SU-DHL-6 (cell line): ENCODE results near the gene MBD5.

Experiments
- H2AFZ ChIP-seq: fragments of 200-600 bp; sonication (generic); 2 replicates; pipeline ENCODE4 v1.6.1; 2014; ENCODE audit warnings: low read depth, mild to moderate bottlenecking, moderate library complexity, mixed read lengths, antibody characterized with exemption, low read length; ENCODE audit not compliant: severe bottlenecking
- H3F3A ChIP-seq: fragments of 200-600 bp; shearing (Covaris generic); 2 replicates; pipeline ENCODE4 v1.6.0; 2016; ENCODE audit warnings: antibody characterized with exemption, mild to moderate bottlenecking; ENCODE audit not compliant: insufficient read depth
- H3K27ac ChIP-seq: fragments of 200-600 bp; sonication (generic); 2 replicates; pipeline ENCODE4 v1.5.1; 2016; ENCODE audit warnings: low read depth, mild to moderate bottlenecking, low read length, moderate library complexity, mixed read lengths
- H3K27me3 ChIP-seq: fragments of 200-600 bp; sonication (generic), shearing (Covaris generic); 2 replicates; pipeline ENCODE4 v1.6.0; 2014; ENCODE audit warnings: mild to moderate bottlenecking, low read length
- H3K36me3 ChIP-seq: fragments of 200-600 bp; sonication (generic); 2 replicates; pipeline ENCODE4 v1.6.1; 2014; ENCODE audit warnings: mild to moderate bottlenecking, low read length, mixed read lengths
- H3K4me2 ChIP-seq: fragments of 300-600, 200-600 bp; shearing (Covaris generic), sonication (generic); 2 replicates; pipeline ENCODE4 v1.6.0; 2014; ENCODE audit warnings: low read length, low read depth, mild to moderate bottlenecking; ENCODE audit not compliant: poor library complexity, severe bottlenecking
- H3K4me3 ChIP-seq: fragments of 200-600 bp; sonication (generic); 2 replicates; pipeline ENCODE4 v1.5.1; 2014; ENCODE audit warnings: antibody characterized with exemption, low read length, mild to moderate bottlenecking, mixed read lengths; ENCODE audit not compliant: insufficient read depth, poor library complexity, severe bottlenecking
- H3K79me2 ChIP-seq: fragments of 200-600 bp; sonication (generic); 2 replicates; pipeline ENCODE4 v1.6.1; 2014; ENCODE audit warnings: mild to moderate bottlenecking, low read length, moderate library complexity; ENCODE audit not compliant: insufficient read depth
- H3K9ac ChIP-seq: fragments of 200-600 bp; sonication (generic); 2 replicates; pipeline ENCODE4 v1.7.0; 2014; ENCODE audit warnings: mild to moderate bottlenecking, low read length
- H3K9me2 ChIP-seq: fragments of 200-600 bp; sonication (generic); replicated peaks from 2 replicates; pipeline ENCODE4 v1.6.1; 2014; ENCODE audit warnings: low read length; ENCODE audit not compliant: insufficient read depth
- H3K9me3 ChIP-seq: fragments of 200-600 bp; sonication (generic); 2 replicates; pipeline ENCODE4 v1.6.1; 2014; ENCODE audit warnings: low read length, mixed read lengths; ENCODE audit not compliant: insufficient read depth
- H4K20me1 ChIP-seq: fragments of 200-600 bp; sonication (generic); 2 replicates; pipeline ENCODE4 v1.6.1; 2014; ENCODE audit warnings: low read depth, mild to moderate bottlenecking, antibody characterized with exemption, low read length, moderate library complexity, mixed read lengths
- CTCF ChIP-seq: fragments of 200-600 bp; sonication (generic); IDR thresholded peaks from one replicate; pipeline ENCODE4 v1.5.1; 2017; ENCODE audit warnings: antibody characterized with exemption, mild to moderate bottlenecking, low read length, moderate library complexity; ENCODE audit not compliant: insufficient read depth, poor library complexity, severe bottlenecking
- EZH2phosphoT487 ChIP-seq: fragments of 200-600 bp; sonication (generic), shearing (Covaris generic); conservative IDR thresholded peaks from 2 replicates; pipeline ENCODE4 v1.6.1; 2018; ENCODE audit warnings: mild to moderate bottlenecking, antibody characterized with exemption, low read length, moderate library complexity, mixed read lengths

MBD5 gene

GRCh38 chr2:148507970-148508369, 487.1 kb downstream of the MBD5 start:
- H3K4me2 ChIP-seq, result no peak overlapping the region
- H3K27me3 ChIP-seq, result no peaks in the 10 kb centered on the region
- no peaks in the 10 kb centered on the region for H4K20me1 ChIP-seq
- no peaks in the 10 kb centered on the region for H3F3A ChIP-seq
- H3K4me3 ChIP-seq, result no peak overlapping the region
- TF ChIP-seq CTCF, result no peak
- no peak for TF ChIP-seq EZH2phosphoT487
- no peaks in the 10 kb centered on the region for H3K9me3 ChIP-seq
- H3K27ac ChIP-seq, result no peak overlapping the region
- H2AFZ ChIP-seq, result no peak overlapping the region
- H3K9me2 ChIP-seq, result no peaks in the 10 kb centered on the region
- H3K36me3 ChIP-seq, result no peaks in the 10 kb centered on the region
- H3K79me2 ChIP-seq, result no peaks in the 10 kb centered on the region
- H3K9ac ChIP-seq, result no peak overlapping the region

DNA sequence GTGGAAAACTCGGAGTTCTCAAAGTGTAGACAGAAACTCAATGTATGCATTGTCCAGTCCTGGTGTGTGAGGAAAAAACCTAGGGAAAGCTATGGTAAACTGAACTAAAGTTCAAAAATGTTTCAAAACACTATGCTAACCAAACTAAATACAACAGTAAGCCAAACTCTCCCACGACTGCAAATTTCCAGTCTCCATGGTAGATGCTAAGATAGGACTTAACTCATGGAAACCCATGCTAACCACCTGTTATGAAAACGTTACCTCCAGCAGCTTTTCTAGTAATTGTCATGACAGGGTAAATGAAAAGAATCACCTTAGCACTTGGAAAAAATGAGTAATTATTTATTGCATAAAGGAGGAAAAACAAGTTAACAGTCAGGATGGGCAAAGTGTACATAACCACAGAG, 488.0 kb downstream of the MBD5 start:
- H3K9me2 ChIP-seq, result no peaks in the 10 kb centered on the region
- H4K20me1 ChIP-seq, result no peaks in the 10 kb centered on the region
- no peak for TF ChIP-seq CTCF
- no peaks in the 10 kb centered on the region for H3K79me2 ChIP-seq
- H3K4me2 ChIP-seq, result peak overlapping the region; percentile 52
- H3K9ac ChIP-seq, result 0 out of 2 replicates have a peak overlapping the region, but pooled peaks have one; percentile 10
- no peak overlapping the region for H3K4me3 ChIP-seq
- no peaks in the 10 kb centered on the region for H3K9me3 ChIP-seq
- no peaks in the 10 kb centered on the region for H3K27me3 ChIP-seq
- no peaks in the 10 kb centered on the region for H3K36me3 ChIP-seq
- no peak overlapping the region for H3K27ac ChIP-seq
- peak overlapping the region; percentile 93 for H2AFZ ChIP-seq
- no peaks in the 10 kb centered on the region for H3F3A ChIP-seq

DNA sequence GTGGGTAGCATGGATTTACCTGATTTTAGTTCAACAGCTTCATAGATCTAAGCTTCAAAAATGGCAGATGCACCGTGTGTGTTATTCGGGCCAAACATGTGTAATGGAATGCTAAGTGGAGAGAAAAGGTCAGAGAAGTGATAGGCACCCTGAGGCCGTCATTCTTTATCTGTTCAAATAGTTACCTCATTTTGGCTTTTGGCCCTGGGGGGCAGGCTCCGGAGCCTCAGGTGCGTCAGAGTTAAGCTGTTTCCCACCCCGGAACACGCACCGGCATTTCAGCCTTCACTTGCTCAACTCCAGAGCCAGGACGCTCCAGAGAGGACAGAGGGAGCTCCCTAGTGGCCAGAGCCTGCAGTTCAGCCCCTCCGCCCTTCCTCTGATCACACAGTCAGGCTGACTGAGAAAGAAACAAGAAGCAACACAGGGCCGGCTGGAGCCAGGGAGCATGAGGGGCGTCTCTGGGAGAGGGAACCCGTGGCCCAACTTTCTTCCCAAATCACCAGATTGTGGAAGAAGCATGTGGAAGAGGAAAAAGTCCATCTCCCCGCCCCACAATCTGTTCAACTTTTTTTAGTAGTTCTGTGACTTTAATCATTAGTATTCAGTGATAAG, 488.5 kb downstream of the MBD5 start:
- H2AFZ ChIP-seq, result peak overlapping the region; percentile 93
- 0 out of 2 replicates have a peak overlapping the region, but pooled peaks have one; percentile 10 for H3K9ac ChIP-seq
- H3K4me3 ChIP-seq, result no peak overlapping the region
- no peaks in the 10 kb centered on the region for H3F3A ChIP-seq
- no peaks in the 10 kb centered on the region for H3K27me3 ChIP-seq
- peak overlapping the region; percentile 52 for H3K4me2 ChIP-seq
- TF ChIP-seq CTCF (peak; percentile 91), EZH2phosphoT487 (no peak)
- H3K27ac ChIP-seq, result no peak overlapping the region
- no peaks in the 10 kb centered on the region for H4K20me1 ChIP-seq
- H3K9me3 ChIP-seq, result no peaks in the 10 kb centered on the region
- no peaks in the 10 kb centered on the region for H3K9me2 ChIP-seq
- H3K36me3 ChIP-seq, result no peaks in the 10 kb centered on the region
- H3K79me2 ChIP-seq, result no peaks in the 10 kb centered on the region
